Renal pelvis (tissue), 12 donors: ENCODE measurements around the gene ZNF556. TPM values are rescaled to one million over a fixed set of nuclear protein-coding genes. Genes with fewer than 3 reads are reported as not detected.

Experiments
- DNase-seq: peaks from one replicate; pipeline ENCODE4 v3.0.0-alpha.2; 2013
- long read RNA-seq, 16 experiments: transcript quantifications; one replicate each; lab custom pipeline, GENCODE V29; 2026
- polyA plus RNA-seq, 3 donors: library from polyadenylated mRNA; unstranded; fragments of 120-200 nt; gene quantifications; one replicate each; pipeline ENCODE4 v1.2.1, GENCODE V29; 2013; ENCODE audit not compliant: insufficient read length in 3 of 3

Gene ZNF556
- polyA plus RNA-seq, result 1 to 10 TPM in 1 of 3 donors, under 1 TPM in 2; 0.64 to 2.1 (median 0.74) TPM
- long read RNA-seq, donor 1, result 0 reads
- long read RNA-seq, donor 2, result 0 reads
- long read RNA-seq, donor 3, result 0 reads
- long read RNA-seq, donor 4, result 0 reads
- long read RNA-seq, donor 5, result 0 reads
- long read RNA-seq, donor 6, result 0 reads
- long read RNA-seq, donor 7, result 0 reads
- long read RNA-seq, donor 8, result 0 reads
- long read RNA-seq, donor 9, result 0 reads
- long read RNA-seq, donor 10, result 0 reads
- long read RNA-seq, donor 11, result 0 reads
- long read RNA-seq, donor 12, result 0 reads
- long read RNA-seq, donor 13, result 0 reads
- long read RNA-seq, donor 14, result 0 reads
- long read RNA-seq, donor 15, result 0 reads
- long read RNA-seq, donor 16, result 0 reads

DNA sequence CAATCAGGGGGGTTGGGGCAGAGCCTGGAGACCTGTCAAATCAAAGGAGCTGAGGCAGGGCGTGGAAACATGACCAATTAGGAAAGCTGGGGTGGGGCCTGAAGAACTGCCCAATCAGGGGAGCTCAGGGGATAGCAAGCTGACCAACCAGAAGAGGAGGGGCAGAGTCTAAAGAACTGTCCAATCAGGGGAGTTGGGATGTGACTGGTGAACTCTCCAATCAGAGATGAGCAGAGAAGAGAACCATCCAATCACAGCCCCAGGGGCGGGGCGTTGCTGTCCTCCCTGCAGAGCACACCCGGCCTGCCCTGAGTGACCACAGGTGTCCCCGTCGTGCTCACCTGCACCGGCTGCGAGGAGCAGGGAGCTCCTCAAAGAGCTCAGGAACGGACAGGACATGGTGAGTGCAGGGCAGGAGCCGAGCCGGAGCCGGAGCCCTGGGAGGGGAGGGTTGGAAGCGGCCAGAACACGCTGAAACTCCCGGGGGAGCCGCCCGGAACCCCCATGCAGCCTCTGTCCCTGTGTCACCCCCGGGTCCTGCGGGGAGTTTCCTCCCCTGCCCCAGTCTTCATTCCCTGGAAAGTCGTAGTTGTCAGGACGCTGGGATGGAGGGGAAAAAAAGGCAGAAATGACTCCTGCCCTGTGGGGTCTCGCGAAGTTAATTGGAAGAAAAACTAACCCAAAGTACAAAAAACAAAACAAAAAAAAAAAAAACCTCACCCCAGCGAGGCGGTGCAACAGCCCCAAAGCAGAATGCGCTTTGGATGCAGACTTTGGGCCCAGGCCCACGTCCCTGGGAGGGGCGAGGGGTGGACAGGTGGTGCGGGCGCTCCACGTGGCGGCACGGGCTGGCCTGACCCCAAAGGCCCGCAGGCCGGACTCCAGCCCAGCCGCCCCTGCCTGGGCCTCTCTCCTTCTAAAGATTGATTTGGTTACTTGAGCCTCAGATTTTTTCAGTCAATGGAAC lies at the start of gene ZNF556:
Gene ZNF556, plus strand, starts transcription at position 311 of the 967 bp plus-strand sequence. Its CDS starts 87 bp downstream, at position 398.
- no peak for DNase-seq

DNA sequence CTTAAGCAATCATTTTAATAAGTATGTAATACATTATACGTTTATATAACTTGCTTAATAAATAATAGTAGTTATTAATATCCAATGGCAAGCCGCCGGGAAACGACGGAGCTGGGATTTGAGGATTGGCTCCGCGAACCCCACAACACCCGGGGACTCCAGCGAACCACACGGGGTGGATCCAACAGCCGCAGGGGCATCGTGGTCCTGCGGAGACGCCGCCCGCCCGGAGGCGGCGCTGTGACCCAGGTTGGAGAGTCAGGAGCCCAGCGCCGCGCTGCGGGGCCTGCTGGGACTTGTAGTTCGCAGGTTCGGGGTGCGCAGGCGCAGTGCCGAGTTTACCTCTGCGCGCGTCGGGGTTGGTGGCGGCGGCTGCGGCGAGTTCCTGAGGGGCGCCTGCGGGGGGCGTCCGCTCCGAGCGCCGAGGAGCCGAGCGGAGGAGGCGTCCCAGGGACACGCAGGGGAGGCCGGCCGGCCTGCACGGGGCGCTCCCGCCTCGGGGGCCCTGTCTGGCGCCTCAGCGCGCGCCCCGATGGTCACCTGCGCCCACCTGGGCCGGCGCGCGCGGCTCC lies 47.5 kb upstream of the ZNF556 start, which contains the start of gene ZNF554:
Gene ZNF554, plus strand, starts transcription at position 329 of the 572 bp plus-strand sequence. Its CDS starts 204 bp downstream, at position 533.
- peak; percentile 95 for DNase-seq

DNA sequence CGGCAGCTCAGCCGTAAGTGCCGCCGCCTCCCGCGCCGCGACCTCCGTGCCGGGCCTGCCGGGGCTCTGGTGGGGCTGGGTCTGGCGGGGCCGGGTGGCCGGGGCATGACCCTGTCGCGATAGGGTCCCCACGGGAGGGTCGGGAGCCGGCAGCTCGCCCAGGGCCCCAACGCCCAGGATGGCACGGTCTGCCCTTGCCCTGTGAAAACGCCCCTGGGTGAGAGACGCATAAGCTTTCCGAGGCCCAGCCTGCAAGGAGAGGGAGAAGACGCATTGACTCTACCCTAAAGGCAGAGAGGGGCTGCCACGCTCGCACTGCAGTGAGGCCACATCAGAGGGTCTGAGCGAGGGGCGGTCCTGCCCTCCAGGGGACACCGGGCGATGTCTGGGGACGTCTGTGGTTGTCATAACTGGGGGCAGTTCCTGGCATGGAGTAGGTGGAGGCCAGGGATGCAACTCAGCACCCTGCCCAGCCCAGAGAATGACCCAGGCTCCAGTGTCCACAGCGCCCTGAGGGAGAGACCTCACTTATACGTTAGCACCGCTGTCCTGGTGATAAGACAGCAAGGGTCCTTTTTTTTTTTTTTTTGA lies 46.9 kb upstream of the ZNF556 start:
- DNase-seq, result peak; percentile 5

GRCh38 chr19:2822846-2823245 lies 44.3 kb upstream of the ZNF556 start:
- DNase-seq, result no peak

DNA sequence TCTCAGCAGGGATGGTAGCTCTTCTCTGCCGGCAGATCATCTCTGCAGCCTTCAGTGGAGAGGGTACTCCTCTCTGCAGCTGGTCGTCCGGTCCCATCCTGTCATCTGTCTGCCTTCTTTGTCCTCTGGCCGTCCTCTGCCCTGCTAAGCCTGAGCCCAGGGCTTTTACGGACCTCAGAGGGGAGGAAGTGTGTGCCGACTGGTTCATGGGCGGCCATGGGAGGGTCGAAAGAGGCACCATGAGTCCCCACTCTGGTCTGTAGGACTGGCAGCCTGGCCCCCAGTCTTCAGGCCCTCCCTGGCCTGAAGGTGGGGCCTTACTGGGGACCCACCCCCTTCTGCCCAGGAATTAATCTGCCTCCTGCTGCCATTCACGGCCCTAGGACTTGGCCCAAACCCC lies 43.5 kb upstream of the ZNF556 start:
- no peak for DNase-seq

GRCh38 chr19:2824129-2824528 lies 43.0 kb upstream of the ZNF556 start:
- DNase-seq, result no peak

DNA sequence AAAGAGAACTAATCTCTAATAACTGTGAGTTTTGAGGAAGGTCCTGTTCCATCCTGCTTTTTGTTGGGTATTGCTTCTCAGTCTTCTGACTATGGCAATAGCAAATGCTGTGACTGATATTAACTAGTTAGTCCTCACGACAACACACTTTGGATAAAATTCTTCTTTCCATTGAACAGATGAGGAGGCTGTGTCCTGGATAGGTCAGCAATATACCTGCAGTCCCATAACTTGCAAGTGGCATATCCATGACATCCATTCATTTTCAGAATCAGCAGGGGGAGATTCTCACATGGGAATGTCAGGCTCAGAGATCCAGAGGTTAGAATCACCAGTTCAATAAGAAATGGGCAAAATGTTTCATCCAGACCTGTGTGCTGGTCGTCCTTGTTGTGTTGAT lies 40.1 kb upstream of the ZNF556 start:
- no peak for DNase-seq

DNA sequence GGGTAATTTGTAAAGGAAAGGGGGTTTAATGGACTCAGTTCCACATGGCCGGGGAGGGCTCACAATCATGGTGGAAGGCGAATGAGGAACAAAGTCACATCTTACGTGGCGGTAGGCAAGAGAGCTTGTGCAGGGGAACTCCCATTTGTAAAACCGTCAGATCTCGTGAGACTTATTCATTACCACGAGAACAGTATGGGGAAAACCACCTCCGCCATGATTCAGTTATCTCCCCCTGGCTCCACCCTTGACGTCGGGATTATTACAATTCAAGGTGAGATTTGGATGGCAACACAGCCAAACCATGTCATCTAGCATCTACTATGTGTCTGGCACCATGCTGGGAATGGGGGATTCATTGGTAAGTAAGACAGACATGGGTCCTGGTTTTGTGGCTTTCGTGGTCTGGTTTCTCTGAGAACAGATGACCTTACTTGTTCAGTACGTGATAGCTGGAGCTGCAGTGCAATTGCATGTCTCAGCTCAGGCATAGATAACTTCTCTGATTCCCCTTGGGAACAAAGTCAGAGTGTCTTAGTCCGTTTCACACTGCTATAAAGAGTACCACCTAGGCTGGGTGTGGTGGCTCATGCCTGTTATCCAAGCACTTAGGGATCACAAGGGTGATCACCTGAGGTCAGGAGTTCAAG lies 39.2 kb upstream of the ZNF556 start:
- DNase-seq, result no peak

GRCh38 chr19:2834294-2834871 lies 32.8 kb upstream of the ZNF556 start:
- no peak for DNase-seq

GRCh38 chr19:2837430-2837829 lies 29.7 kb upstream of the ZNF556 start:
- no peak for DNase-seq

GRCh38 chr19:2840794-2841791 lies 26.0 kb upstream of the ZNF556 start, which contains the start of gene ZNF555:
ZNF555 (plus strand) TSS chr19:2841475; CDS start chr19:2841573, 98 bp downstream.
- peak; percentile 99 for DNase-seq

DNA sequence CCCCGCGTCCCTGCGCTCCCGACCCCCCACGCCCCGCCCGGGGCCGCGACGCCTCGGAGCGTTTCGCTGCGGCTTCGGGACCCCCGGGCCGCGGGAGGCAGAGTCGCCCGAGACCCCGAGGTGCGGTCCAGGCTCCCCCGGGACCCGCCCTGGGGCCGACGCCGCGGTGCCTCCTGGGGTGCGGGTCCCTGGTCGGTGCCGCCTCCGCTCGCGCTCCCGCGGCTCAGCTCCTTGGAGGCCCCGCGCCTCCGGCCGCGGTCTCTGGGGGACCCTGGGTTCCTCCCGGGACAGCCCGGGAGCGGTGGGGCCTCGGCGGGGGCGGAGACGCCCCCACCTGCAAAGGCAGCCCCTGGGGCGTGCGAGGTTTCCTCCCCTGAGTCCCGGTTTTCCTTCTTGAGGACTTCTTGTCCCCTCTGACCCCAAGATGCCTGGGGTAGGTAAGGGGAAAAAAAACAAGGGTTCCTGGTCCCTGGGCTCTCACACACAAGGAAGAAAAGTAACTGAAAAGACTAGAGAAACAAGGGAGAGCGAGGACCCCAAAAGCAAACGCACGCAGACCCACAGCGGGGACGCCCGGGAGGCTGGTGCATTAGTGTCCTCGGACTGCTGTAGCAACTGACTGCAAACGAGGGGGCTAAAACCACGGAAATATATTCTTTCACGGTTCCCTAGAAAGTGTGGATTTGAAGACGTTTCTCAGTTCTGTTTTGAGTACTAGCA lies 25.1 kb upstream of the ZNF556 start:
- no peak for DNase-seq

DNA sequence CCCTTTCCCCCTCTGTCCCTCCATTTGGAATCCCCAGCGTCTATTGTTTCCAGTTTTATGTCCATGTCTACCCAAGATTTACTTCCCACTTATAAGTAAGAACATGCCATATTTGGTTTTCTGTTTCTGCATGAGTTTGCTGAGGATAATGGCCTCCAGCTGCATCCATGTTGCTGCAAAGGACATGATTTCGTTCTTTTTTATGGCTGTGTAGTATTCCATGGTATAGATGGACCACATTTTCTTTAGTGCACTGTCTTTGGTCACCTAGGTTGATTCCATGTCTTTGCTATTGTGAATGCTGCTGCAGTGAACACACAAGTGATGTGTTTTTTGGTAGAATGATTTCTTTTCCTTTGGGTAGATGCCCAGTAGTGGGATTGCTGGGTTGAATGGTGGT lies 22.0 kb upstream of the ZNF556 start:
- no peak for DNase-seq

DNA sequence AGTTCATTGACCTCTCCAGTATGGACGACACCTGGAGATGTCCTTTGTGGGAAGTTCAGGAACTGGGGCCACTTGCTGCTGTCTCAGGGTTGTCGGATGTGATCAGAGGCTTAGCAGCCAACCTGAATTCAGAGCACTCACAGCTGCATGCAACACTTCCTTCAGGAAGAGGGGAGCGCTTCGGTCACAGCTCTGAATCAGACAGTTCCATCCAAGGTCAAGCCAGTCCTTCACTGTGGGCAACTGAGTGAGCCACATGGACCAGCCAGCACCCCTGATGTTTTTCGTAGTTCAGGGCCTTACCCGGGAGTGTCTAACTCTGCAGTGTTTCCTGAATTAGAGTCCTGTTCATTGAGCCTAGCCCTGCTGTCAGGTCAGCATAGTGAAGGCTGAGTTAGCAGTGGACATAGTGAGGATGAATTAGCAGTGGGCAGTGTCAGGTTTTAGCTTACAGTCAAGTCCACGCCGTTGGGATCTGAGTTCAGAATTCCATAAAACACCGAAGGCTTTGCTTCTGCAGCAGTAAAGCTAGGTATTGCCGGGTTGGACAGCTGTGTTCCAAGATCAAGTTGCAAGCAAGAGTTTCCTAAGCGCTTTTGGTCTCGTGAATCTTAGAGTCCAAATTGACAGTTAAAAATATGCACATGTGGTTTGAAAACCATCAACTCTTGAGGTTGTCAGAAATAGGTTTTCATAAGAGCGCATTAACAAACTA lies 20.8 kb upstream of the ZNF556 start:
- DNase-seq, result no peak

GRCh38 chr19:2847507-2847906 lies 19.6 kb upstream of the ZNF556 start:
- no peak for DNase-seq

DNA sequence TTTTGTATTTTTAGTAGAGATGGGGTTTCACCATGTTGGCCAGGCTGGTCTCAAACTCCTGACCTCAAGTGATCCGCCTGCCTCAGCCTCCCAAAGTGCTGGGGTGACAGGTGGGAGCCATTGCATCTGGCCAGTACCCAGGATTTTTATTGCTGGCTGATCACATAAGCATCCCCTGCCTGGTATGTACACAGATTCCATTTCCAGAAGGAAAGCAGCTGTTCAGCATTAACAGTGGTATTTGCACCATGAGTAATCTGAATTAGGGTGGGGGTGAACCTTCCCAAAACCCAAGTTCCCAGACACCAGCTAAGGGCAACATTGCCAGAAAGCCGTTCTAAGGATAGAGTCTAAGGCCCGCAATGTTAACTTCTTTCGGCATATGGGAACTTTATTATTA lies 18.5 kb upstream of the ZNF556 start:
- no peak for DNase-seq

DNA sequence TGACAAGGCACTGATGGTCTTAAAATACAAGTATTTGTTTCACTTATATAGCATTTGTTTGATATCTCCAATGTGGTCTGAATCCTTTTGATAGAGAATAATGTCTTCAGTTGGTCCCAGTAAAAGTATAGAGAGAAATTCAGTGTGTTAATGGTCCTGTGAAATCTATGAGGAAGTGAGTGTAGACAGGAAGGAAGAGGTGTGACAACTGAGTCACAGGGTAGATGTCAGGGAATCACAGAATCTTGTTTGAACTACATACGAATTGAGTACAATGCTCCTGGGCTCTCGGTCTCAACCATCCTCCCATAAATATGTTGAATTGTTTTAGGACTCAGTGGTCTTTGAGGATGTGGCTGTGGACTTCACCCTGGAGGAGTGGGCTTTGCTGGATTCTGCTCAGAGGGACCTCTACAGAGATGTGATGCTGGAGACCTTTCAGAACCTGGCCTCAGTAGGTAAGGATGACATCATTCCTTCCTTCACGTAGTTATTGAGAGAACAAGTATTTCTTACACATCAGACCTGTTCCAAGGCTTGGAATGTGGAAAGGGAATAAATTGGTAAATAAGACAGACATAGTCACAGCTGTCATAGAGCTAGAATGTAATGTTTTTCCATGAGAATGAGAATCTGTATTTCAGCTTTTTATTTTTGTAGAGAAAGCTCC lies 16.7 kb upstream of the ZNF556 start:
- no peak for DNase-seq

- no peak for DNase-seq
Observed at GRCh38 chr19:2852598-2852997, 14.5 kb upstream of the ZNF556 start.
